OCI-LY1 (cell line): ENCODE data around the gene EREG.

Source experiments
- H2AFZ ChIP-seq: fragments of 200-600 bp; sonication (generic), shearing (Covaris generic); 2 replicates; pipeline ENCODE4 v1.6.0; 2014; ENCODE audit warnings: antibody characterized with exemption, mild to moderate bottlenecking, low read length
- H3F3A ChIP-seq: fragments of 200-600 bp; sonication (generic), shearing (Covaris generic); 2 replicates; pipeline ENCODE4 v1.6.0; 2014; ENCODE audit warnings: mild to moderate bottlenecking, antibody characterized with exemption, low read length, moderate library complexity; ENCODE audit not compliant: insufficient read depth
- H3K27ac ChIP-seq: fragments of 200-600 bp; sonication (generic); 2 replicates; pipeline ENCODE4 v1.5.1; 2014; ENCODE audit warnings: low read length, mixed run types, mild to moderate bottlenecking, low read depth; ENCODE audit not compliant: poor library complexity, severe bottlenecking
- H3K27me3 ChIP-seq: fragments of 200-600 bp; sonication (generic); 2 replicates; pipeline ENCODE4 v1.6.0; 2014; ENCODE audit warnings: antibody characterized with exemption, mild to moderate bottlenecking, low read length, moderate library complexity; ENCODE audit not compliant: insufficient read depth
- H3K36me3 ChIP-seq: fragments of 200-600 bp; sonication (generic); 2 replicates; pipeline ENCODE4 v1.6.1; 2014; ENCODE audit warnings: mild to moderate bottlenecking, antibody characterized with exemption, low read length, moderate library complexity, mixed read lengths; ENCODE audit not compliant: insufficient read depth
- H3K4me1 ChIP-seq: fragments of 200-600 bp; sonication (generic); 2 replicates; pipeline ENCODE4 v1.5.1; 2014; ENCODE audit warnings: mild to moderate bottlenecking, low read length, moderate library complexity; ENCODE audit not compliant: insufficient read depth, severe bottlenecking
- H3K4me2 ChIP-seq: fragments of 200-600 bp; sonication (generic), shearing (Covaris generic); 2 replicates; pipeline ENCODE4 v1.6.1; 2014; ENCODE audit warnings: low read length
- H3K4me3 ChIP-seq: fragments of 200-600 bp; sonication (generic); 2 replicates; pipeline ENCODE4 v1.5.1; 2014; ENCODE audit warnings: low read length, low read depth, mild to moderate bottlenecking, mixed read lengths; ENCODE audit not compliant: poor library complexity, severe bottlenecking
- H3K79me2 ChIP-seq: fragments of 200-600 bp; shearing (Covaris generic); 2 replicates; pipeline ENCODE4 v1.6.1; 2016; ENCODE audit warnings: mixed run types, low read length, mixed read lengths; ENCODE audit not compliant: insufficient read depth
- H3K9ac ChIP-seq: fragments of 200-600 bp; sonication (generic), shearing (Covaris generic); 2 replicates; pipeline ENCODE4 v1.6.1; 2014; ENCODE audit warnings: mild to moderate bottlenecking, low read length, mixed read lengths
- H3K9me2 ChIP-seq: fragments of 200-600 bp; sonication (generic), shearing (Covaris generic); 2 replicates; pipeline ENCODE4 v1.6.1; 2014; ENCODE audit warnings: low read depth, mild to moderate bottlenecking, low read length, mixed read lengths
- H3K9me3 ChIP-seq: fragments of 200-600 bp; shearing (Covaris generic); 2 replicates; pipeline ENCODE4 v1.6.1; 2014; ENCODE audit warnings: low read length, mixed read lengths
- H4K20me1 ChIP-seq: fragments of 200-600 bp; sonication (generic), shearing (Covaris generic); 2 replicates; pipeline ENCODE4 v1.6.0; 2016; ENCODE audit warnings: mild to moderate bottlenecking, low read length; ENCODE audit not compliant: insufficient read depth
- CTCF ChIP-seq: fragments of 200-600 bp; sonication (generic), shearing (Covaris generic); IDR thresholded peaks from 2 replicates; pipeline ENCODE4 v1.5.1; 2017; ENCODE audit warnings: mild to moderate bottlenecking, antibody characterized with exemption, low read length, moderate library complexity, mixed read lengths
- EZH2 ChIP-seq: fragments of 200-600 bp; sonication (generic), shearing (Covaris generic); IDR thresholded peaks from 2 replicates; pipeline ENCODE4 v1.8.0; 2017; ENCODE audit warnings: borderline replicate concordance, mixed run types, mild to moderate bottlenecking, antibody characterized with exemption, low read length, moderate library complexity, mixed read lengths

Gene EREG

GRCh38 chr4:74331252-74331651, 33.7 kb upstream of the EREG start:
- Histone ChIP-seq H3F3A (no peaks in the 10 kb centered on the region), H3K27me3 (no peaks in the 10 kb centered on the region), H4K20me1 (no peaks in the 10 kb centered on the region), H3K4me3 (no peak overlapping the region), H3K9me3 (no peaks in the 10 kb centered on the region), H3K27ac (no peak overlapping the region), H3K79me2 (no peaks in the 10 kb centered on the region), H3K36me3 (no peaks in the 10 kb centered on the region), H3K9me2 (no peaks in the 10 kb centered on the region), H3K9ac (no peak overlapping the region), H3K4me1 (no peaks in the 10 kb centered on the region), H2AFZ (no peak overlapping the region), H3K4me2 (no peak overlapping the region)
- no peak for TF ChIP-seq CTCF
- no peak for TF ChIP-seq EZH2

GRCh38 chr4:74331944-74332343, 33.0 kb upstream of the EREG start:
- Histone ChIP-seq H3K4me2 (no peak overlapping the region), H3K36me3 (no peaks in the 10 kb centered on the region), H3K9ac (no peak overlapping the region), H3K4me1 (no peaks in the 10 kb centered on the region), H3K4me3 (no peak overlapping the region), H3K27ac (no peak overlapping the region), H3K79me2 (no peaks in the 10 kb centered on the region), H3K9me3 (no peaks in the 10 kb centered on the region), H4K20me1 (no peaks in the 10 kb centered on the region), H3F3A (no peaks in the 10 kb centered on the region), H3K27me3 (no peaks in the 10 kb centered on the region), H2AFZ (no peak overlapping the region), H3K9me2 (no peaks in the 10 kb centered on the region)
- TF ChIP-seq EZH2 (no peak), CTCF (no peak)

- TF ChIP-seq CTCF = no peak
- no peak for TF ChIP-seq EZH2
- H2AFZ ChIP-seq = no peak overlapping the region
- no peaks in the 10 kb centered on the region for H3K36me3 ChIP-seq
- no peak overlapping the region for H3K4me3 ChIP-seq
- H3F3A ChIP-seq = no peaks in the 10 kb centered on the region
- no peak overlapping the region for H3K9ac ChIP-seq
- no peaks in the 10 kb centered on the region for H3K9me2 ChIP-seq
- H4K20me1 ChIP-seq = no peaks in the 10 kb centered on the region
- H3K27me3 ChIP-seq = no peaks in the 10 kb centered on the region
- H3K9me3 ChIP-seq = no peaks in the 10 kb centered on the region
- no peaks in the 10 kb centered on the region for H3K79me2 ChIP-seq
- H3K4me2 ChIP-seq = no peak overlapping the region
- H3K27ac ChIP-seq = no peak overlapping the region
- no peaks in the 10 kb centered on the region for H3K4me1 ChIP-seq
Measured at GRCh38 chr4:74334636-74335035, 30.3 kb upstream of the EREG start.
